A549 (cell line): ENCODE results near the gene TDRD1. TPM values are rescaled to one million over a fixed set of nuclear protein-coding genes. Genes with fewer than 3 reads are reported as not detected.
A peak's percentile ranks its signal among the peaks of the same experiment; 100 is the strongest.

ENCODE experiments used
- ATAC-seq, 2 experiments: fragments of 200-7000 bp in 1 of 2; fragments of >200 bp in 1 of 2; cut with Nextera tagmentation in 1 of 2; cut with Tn5 transposase in 1 of 2; 3 replicates each; pipeline versions ENCODE4 v1.8.0 to v1.9.1; 2018 to 2020; ENCODE audit warnings: mild to moderate bottlenecking in 1 of 2, moderate library complexity in 1 of 2
- CTCF ChIA-PET: fragments of 300-600 bp; sonication (Branson Sonifier 250); formaldehyde crosslinking; extraction: SDS; loops from one replicate; lab custom pipeline; 2021; ENCODE audit warnings: antibody characterized with exemption, inconsistent platforms; lab: Yijun Ruan, JAX
- POLR2A ChIA-PET: fragments of 350-600 bp; formaldehyde crosslinking; extraction: SDS; loops from one replicate; lab custom pipeline; 2021; ENCODE audit warnings: antibody characterized with exemption, inconsistent platforms; lab: Yijun Ruan, JAX
- DNase-seq, 2 experiments: peaks; one replicate each; pipeline versions ENCODE4 v3.0.0 to v3.0.0-alpha.2; 2011 to 2016; ENCODE audit warnings: low read depth in 1 of 2, low spot score in 1 of 2
- FAIRE-seq: peaks from 2 replicates; lab custom pipeline; 2011; peaks lifted over from hg19 to GRCh38; lab: Jason Lieb, UNC
- H3K27ac ChIP-seq, 2 experiments: fragments of >200 bp; sonication (Bioruptor Twin); formaldehyde crosslinking; 3 replicates each; pipeline ENCODE4 v1.5.1; 2016 to 2017
- H3K4me1 ChIP-seq: fragments of >200 bp; sonication (Bioruptor Twin); formaldehyde crosslinking; 3 replicates; pipeline ENCODE4 v1.6.1; 2016
- H3K4me2 ChIP-seq: fragments of >200 bp; sonication (Bioruptor Twin); formaldehyde crosslinking; 3 replicates; pipeline ENCODE4 v1.6.1; 2016
- H3K4me3 ChIP-seq: fragments of >200 bp; sonication (Bioruptor Twin); formaldehyde crosslinking; 3 replicates; pipeline ENCODE4 v1.5.1; 2016
- H3K9me3 ChIP-seq: fragments of >200 bp; sonication (Bioruptor Twin); formaldehyde crosslinking; 3 replicates; pipeline ENCODE4 v1.6.1; 2016
- BHLHE40 ChIP-seq: IDR thresholded peaks from 2 replicates; pipeline ENCODE4 v1.6.1; 2012; ENCODE audit warnings: low read depth, low read length, inconsistent platforms
- CBX8 ChIP-seq: fragments of 200-600 bp; sonication (generic); IDR thresholded peaks from 2 replicates; pipeline ENCODE4 v1.6.1; 2016
- CEBPB ChIP-seq, 2 experiments: fragments of >200 bp in 1 of 2; sonication (Bioruptor Twin) in 1 of 2; formaldehyde crosslinking in 1 of 2; IDR thresholded peaks; 2 replicates each; pipeline ENCODE4 v1.6.1; 2012 to 2016
- CHD2 ChIP-seq: fragments of 150-350 bp; IDR thresholded peaks from 2 replicates; pipeline ENCODE4 v1.6.1; 2014; ENCODE audit warnings: low read length; ENCODE audit not compliant: partially characterized antibody
- CHD4 ChIP-seq: fragments of 200-600 bp; sonication (generic); IDR thresholded peaks from 2 replicates; pipeline ENCODE4 v1.6.1; 2016; ENCODE audit warnings: antibody characterized with exemption, mild to moderate bottlenecking, borderline replicate concordance
- EHMT2 ChIP-seq: fragments of 200-600 bp; sonication (generic); IDR thresholded peaks from 2 replicates; pipeline ENCODE4 v1.6.1; 2016; ENCODE audit warnings: antibody characterized with exemption, low read depth, mild to moderate bottlenecking, moderate library complexity
- FOSB ChIP-seq: fragments of 250-450 bp; sonication (Bioruptor Pico); IDR thresholded peaks from 2 replicates; pipeline ENCODE4 v1.5.0; 2020; ENCODE audit warnings: mild to moderate bottlenecking, moderate library complexity
- FOSL2 ChIP-seq, 2 experiments: fragments of 450-650 bp in 1 of 2; fragments of >200 bp in 1 of 2; sonication (Bioruptor Twin) in 1 of 2; formaldehyde crosslinking; IDR thresholded peaks; 2 replicates each; pipeline versions ENCODE4 v1.5.0 to v1.6.1; 2016 to 2020; ENCODE audit warnings: mild to moderate bottlenecking in 1 of 2, moderate library complexity in 1 of 2
- FOXS1 ChIP-seq: fragments of 250-450 bp; sonication (Bioruptor Pico); IDR thresholded peaks from 2 replicates; pipeline ENCODE4 v1.5.0; 2020; ENCODE audit warnings: mild to moderate bottlenecking, moderate library complexity
- HDAC2 ChIP-seq: fragments of 200-600 bp; sonication (generic); IDR thresholded peaks from 2 replicates; pipeline ENCODE4 v1.6.1; 2016
- JUN ChIP-seq, 2 experiments: fragments of >200 bp; sonication (Bioruptor Twin); formaldehyde crosslinking; IDR thresholded peaks; 2 replicates in 1 of 2; 3 replicates in 1 of 2; pipeline ENCODE4 v1.6.1; 2016 to 2017
- KDM1A ChIP-seq: fragments of 200-600 bp; sonication (generic); IDR thresholded peaks from 2 replicates; pipeline ENCODE4 v1.6.1; 2016; ENCODE audit warnings: low read depth, mild to moderate bottlenecking
- KDM5A ChIP-seq: fragments of 200-600 bp; sonication (generic); IDR thresholded peaks from 2 replicates; pipeline ENCODE4 v1.6.1; 2016; ENCODE audit warnings: antibody characterized with exemption, mild to moderate bottlenecking
- MAFK ChIP-seq: fragments of 450-650 bp; IDR thresholded peaks from 2 replicates; pipeline ENCODE4 v1.6.1; 2014; ENCODE audit not compliant: partially characterized antibody
- MAZ ChIP-seq: fragments of 150-350 bp; IDR thresholded peaks from 2 replicates; pipeline ENCODE4 v1.6.1; 2014; ENCODE audit warnings: antibody characterized with exemption, low read depth, low read length, borderline replicate concordance
- MYC ChIP-seq: IDR thresholded peaks from 2 replicates; pipeline ENCODE4 v1.6.1; 2012; ENCODE audit warnings: mild to moderate bottlenecking, inconsistent platforms, low read length, improper control_type of control experiment, borderline replicate concordance
- NPAS2 ChIP-seq: fragments of 250-450 bp; sonication (Bioruptor Pico); IDR thresholded peaks from 2 replicates; pipeline ENCODE4 v1.8.0; 2022; ENCODE audit warnings: mild to moderate bottlenecking, moderate library complexity, borderline replicate concordance
- NR3C1 ChIP-seq: fragments of >200 bp; sonication (Bioruptor Twin); formaldehyde crosslinking; IDR thresholded peaks from 3 replicates; pipeline ENCODE4 v1.6.1; 2017
- PHF8 ChIP-seq: fragments of 200-600 bp; sonication (generic); IDR thresholded peaks from 2 replicates; pipeline ENCODE4 v1.6.1; 2016; ENCODE audit warnings: low read depth, mild to moderate bottlenecking, antibody characterized with exemption, moderate library complexity, borderline replicate concordance
- POLR2AphosphoS2 ChIP-seq: conservative IDR thresholded peaks from 2 replicates; pipeline ENCODE4 v1.6.1; 2012; ENCODE audit warnings: low read length, improper control_type of control experiment, inconsistent platforms
- RAD21 ChIP-seq, 2 experiments: fragments of >200 bp in 1 of 2; sonication (Bioruptor Twin) in 1 of 2; formaldehyde crosslinking in 1 of 2; IDR thresholded peaks in 1 of 2; conservative IDR thresholded peaks in 1 of 2; 2 replicates in 1 of 2; 3 replicates in 1 of 2; pipeline ENCODE4 v1.6.1; 2012 to 2018; ENCODE audit warnings: inconsistent platforms in 1 of 2
- RCOR1 ChIP-seq: fragments of 150-350 bp; IDR thresholded peaks from 2 replicates; pipeline ENCODE4 v1.6.1; 2014; ENCODE audit warnings: antibody characterized with exemption, low read length, low read depth
- RFX5 ChIP-seq: fragments of 450-650 bp; IDR thresholded peaks from 2 replicates; pipeline ENCODE4 v1.7.1; 2014; ENCODE audit warnings: antibody characterized with exemption, mild to moderate bottlenecking, moderate library complexity
- SREBF2 ChIP-seq: fragments of 450-650 bp; IDR thresholded peaks from 2 replicates; pipeline ENCODE4 v1.6.1; 2014; ENCODE audit warnings: mild to moderate bottlenecking, moderate library complexity
- TFCP2L1 ChIP-seq: fragments of 250-450 bp; sonication (Bioruptor Pico); IDR thresholded peaks from 2 replicates; pipeline ENCODE4 v1.5.0; 2021; ENCODE audit warnings: mild to moderate bottlenecking
- TP53 ChIP-seq: fragments of 250-450 bp; sonication (Bioruptor Pico); IDR thresholded peaks from 2 replicates; pipeline ENCODE4 v1.5.0; 2021; ENCODE audit warnings: mild to moderate bottlenecking, moderate library complexity
- ZFP36 ChIP-seq: fragments of 450-650 bp; IDR thresholded peaks from 2 replicates; pipeline ENCODE4 v1.6.1; 2014; ENCODE audit warnings: borderline replicate concordance; ENCODE audit not compliant: partially characterized antibody
- ZNF302 ChIP-seq: fragments of 250-450 bp; sonication (Bioruptor Pico); IDR thresholded peaks from 2 replicates; pipeline ENCODE4 v1.9.0; 2021; ENCODE audit warnings: inconsistent platforms, mild to moderate bottlenecking, moderate library complexity
- ZSCAN20 ChIP-seq: fragments of 250-450 bp; sonication (Bioruptor Pico); IDR thresholded peaks from 2 replicates; pipeline ENCODE4 v1.8.0; 2022; ENCODE audit warnings: mild to moderate bottlenecking, moderate library complexity
- WGBS: methylation state at CpG from one replicate; pipeline ENCODE4 v1.1.6; 2017; ENCODE audit errors: missing lambda C conversion rate; 5-methylcytosine and 5-hydroxymethylcytosine counted together
- polyA plus RNA-seq, 4 experiments: library from polyadenylated mRNA; depleted of rRNA in 3 of 4; stranded (reverse); fragments of >200 nt; fragmentation: RNase III in 1 of 4; extraction: RNeasy Plus Mini Kit Qiagen cat#74134 plus additional on column Dnase treatment in 1 of 4; gene quantifications; 2 replicates in 3 of 4; 3 replicates in 1 of 4; pipeline ENCODE4 v1.2.3, GENCODE V29; 2011 to 2017
- TF ChIP-seq, protein P1 (sequence below): fragments of >200 bp; sonication (Bioruptor Twin); formaldehyde crosslinking; IDR thresholded peaks from 2 replicates; pipeline ENCODE4 v1.6.1; 2016
- TF ChIP-seq, protein P2 (sequence below): fragments of >200 bp; sonication (Bioruptor Twin); formaldehyde crosslinking; IDR thresholded peaks from 3 replicates; pipeline ENCODE4 v1.5.1; 2016
- TF ChIP-seq, protein P3 (sequence below): IDR thresholded peaks from 2 replicates; pipeline ENCODE4 v1.6.1; 2012; ENCODE audit warnings: low read depth, borderline replicate concordance
- TF ChIP-seq, protein P4 (sequence below): IDR thresholded peaks from 2 replicates; pipeline ENCODE4 v1.6.1; 2012
- TF ChIP-seq, protein P5 (sequence below): fragments of 150-350 bp; IDR thresholded peaks from 2 replicates; pipeline ENCODE4 v1.6.1; 2014; ENCODE audit warnings: low read depth, mild to moderate bottlenecking, low read length
- TF ChIP-seq, protein P6 (sequence below): fragments of 250-450 bp; sonication (Bioruptor Pico); IDR thresholded peaks from 2 replicates; pipeline ENCODE4 v1.5.0; 2021; ENCODE audit warnings: mild to moderate bottlenecking, moderate library complexity, borderline replicate concordance

The TDRD1 gene
- polyA plus RNA-seq, 2 of the 4 experiments (the other 2 are of a cell fraction) = not detected

DNA sequence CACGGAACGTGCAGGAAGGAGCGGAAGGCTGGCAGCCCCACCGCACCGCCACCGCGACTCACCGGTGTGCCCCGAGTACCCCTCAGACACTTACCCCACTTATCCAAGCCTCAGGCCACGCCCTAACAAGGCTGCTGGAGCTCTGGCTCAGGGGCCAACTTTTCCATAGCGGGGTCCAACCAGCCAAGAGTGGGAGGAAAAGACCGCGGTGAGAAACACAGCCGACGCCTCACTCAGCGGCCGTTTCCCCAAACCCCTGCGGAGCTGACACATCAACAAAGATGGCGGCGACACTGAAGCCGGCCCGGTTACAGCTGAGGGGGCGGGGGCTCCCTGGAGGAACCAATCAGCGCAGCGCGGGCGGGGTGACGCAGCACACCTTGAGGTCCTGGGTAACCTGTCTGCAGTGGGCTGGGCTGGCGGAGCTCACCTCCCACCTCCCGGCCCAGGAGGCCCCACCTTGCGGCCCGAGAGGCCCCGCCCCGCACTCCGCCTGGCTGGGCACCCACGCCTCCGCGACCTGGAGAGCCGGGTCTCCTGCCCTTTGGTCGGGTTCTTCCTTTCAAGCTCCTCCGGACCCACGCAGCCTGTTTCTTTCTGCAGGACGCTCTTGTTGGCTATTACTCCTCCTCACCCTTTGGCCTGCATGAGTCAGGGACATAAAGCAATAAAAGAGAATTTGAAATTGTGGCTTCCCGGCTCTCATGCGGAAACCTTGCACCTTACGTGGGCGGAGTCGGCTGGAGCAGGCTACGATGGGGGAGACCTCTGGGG, 5.0 kb upstream of the TDRD1 start, which contains the start of gene CCDC186:
Gene CCDC186, minus strand, starts transcription at position 283 of the 774 bp plus-strand sequence. CDS start 10,935 bp downstream, outside the sequence.
- ATAC-seq = peak; percentile 99 to 100
- CTCF ChIA-PET = interaction anchor here (1.1 to 1.2 kb wide), 2 partner anchors 9 to 647 kb away, joined by 3 read pairs; no protein-coding TSS in a partner anchor
- peak; percentile 95 for DNase-seq
- peak within 1 kb of the TSS; percentile 83 to 91 for H3K27ac ChIP-seq
- H3K4me2 ChIP-seq = peak within 1 kb of the TSS; percentile 83
- no peak for FAIRE-seq
- no peaks in the 10 kb centered on the region; the same call in 2 of the 3 replicates for H3K9me3 ChIP-seq
- H3K4me1 ChIP-seq = peaks cover 18% of the 10 kb centered on the region; the same call in 1 of the 3 replicates
- WGBS = 2% methylated on average over 22 of the region's 49 CpGs
- H3K4me3 ChIP-seq = peak within 1 kb of the TSS; percentile 86
- POLR2A ChIA-PET = interaction anchor here (0.9 to 1.4 kb wide), 4 partner anchors 18 to 648 kb away, joined by 3 to 4 read pairs (median 4); partner anchors contain the start of gene FHIP2A
- TF ChIP-seq KDM5A (no peak), JUN (IDR thresholded peaks at IDR 0.05) (peak in 1 of 2 experiments; percentile 51; a peak in 1 of 5 replicates), BHLHE40 (no peak), FOXS1 (CRISPR knock-in tag) (no peak), RFX5 (peak; percentile 75; the same call in 1 of the 2 replicates), EHMT2 (no peak), HDAC2 (no peak), RAD21 (conservative IDR thresholded peaks at IDR 0.05 in 1 of 2, IDR thresholded peaks at IDR 0.05 in 1 of 2) (no peak), SREBF2 (no peak), FOSL2 (IDR thresholded peaks at IDR 0.05) (no peak), FOSL2 (CRISPR knock-in tag; IDR thresholded peaks at IDR 0.05) (peak; percentile 18; the same call in 1 of the 2 replicates), CBX8 (no peak), FOSB (CRISPR knock-in tag) (no peak), CHD2 (no peak), POLR2AphosphoS2 (no peak), NR3C1 (no peak), NPAS2 (CRISPR knock-in tag) (no peak), RCOR1 (no peak), PHF8 (peak; percentile 56; the same call in 1 of the 2 replicates), CHD4 (no peak), TP53 (CRISPR knock-in tag) (no peak), KDM1A (no peak), MYC (no peak; the same call in 1 of the 2 replicates), TFCP2L1 (CRISPR knock-in tag) (no peak), ZSCAN20 (CRISPR knock-in tag) (no peak), ZNF302 (CRISPR knock-in tag) (no peak), ZFP36 (no peak), MAFK (peak; percentile 52), CEBPB (IDR thresholded peaks at IDR 0.05) (no peak), MAZ (no peak)
- TF ChIP-seq, protein P1, sequence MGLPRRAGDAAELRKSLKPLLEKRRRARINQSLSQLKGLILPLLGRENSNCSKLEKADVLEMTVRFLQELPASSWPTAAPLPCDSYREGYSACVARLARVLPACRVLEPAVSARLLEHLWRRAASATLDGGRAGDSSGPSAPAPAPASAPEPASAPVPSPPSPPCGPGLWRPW = no peak
- TF ChIP-seq, protein P2, sequence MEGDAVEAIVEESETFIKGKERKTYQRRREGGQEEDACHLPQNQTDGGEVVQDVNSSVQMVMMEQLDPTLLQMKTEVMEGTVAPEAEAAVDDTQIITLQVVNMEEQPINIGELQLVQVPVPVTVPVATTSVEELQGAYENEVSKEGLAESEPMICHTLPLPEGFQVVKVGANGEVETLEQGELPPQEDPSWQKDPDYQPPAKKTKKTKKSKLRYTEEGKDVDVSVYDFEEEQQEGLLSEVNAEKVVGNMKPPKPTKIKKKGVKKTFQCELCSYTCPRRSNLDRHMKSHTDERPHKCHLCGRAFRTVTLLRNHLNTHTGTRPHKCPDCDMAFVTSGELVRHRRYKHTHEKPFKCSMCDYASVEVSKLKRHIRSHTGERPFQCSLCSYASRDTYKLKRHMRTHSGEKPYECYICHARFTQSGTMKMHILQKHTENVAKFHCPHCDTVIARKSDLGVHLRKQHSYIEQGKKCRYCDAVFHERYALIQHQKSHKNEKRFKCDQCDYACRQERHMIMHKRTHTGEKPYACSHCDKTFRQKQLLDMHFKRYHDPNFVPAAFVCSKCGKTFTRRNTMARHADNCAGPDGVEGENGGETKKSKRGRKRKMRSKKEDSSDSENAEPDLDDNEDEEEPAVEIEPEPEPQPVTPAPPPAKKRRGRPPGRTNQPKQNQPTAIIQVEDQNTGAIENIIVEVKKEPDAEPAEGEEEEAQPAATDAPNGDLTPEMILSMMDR = no peak
- TF ChIP-seq, protein P3, sequence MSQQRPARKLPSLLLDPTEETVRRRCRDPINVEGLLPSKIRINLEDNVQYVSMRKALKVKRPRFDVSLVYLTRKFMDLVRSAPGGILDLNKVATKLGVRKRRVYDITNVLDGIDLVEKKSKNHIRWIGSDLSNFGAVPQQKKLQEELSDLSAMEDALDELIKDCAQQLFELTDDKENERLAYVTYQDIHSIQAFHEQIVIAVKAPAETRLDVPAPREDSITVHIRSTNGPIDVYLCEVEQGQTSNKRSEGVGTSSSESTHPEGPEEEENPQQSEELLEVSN = no peak
- TF ChIP-seq, protein P4, sequence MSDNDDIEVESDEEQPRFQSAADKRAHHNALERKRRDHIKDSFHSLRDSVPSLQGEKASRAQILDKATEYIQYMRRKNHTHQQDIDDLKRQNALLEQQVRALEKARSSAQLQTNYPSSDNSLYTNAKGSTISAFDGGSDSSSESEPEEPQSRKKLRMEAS = peak; percentile 25
- TF ChIP-seq, protein P5, sequence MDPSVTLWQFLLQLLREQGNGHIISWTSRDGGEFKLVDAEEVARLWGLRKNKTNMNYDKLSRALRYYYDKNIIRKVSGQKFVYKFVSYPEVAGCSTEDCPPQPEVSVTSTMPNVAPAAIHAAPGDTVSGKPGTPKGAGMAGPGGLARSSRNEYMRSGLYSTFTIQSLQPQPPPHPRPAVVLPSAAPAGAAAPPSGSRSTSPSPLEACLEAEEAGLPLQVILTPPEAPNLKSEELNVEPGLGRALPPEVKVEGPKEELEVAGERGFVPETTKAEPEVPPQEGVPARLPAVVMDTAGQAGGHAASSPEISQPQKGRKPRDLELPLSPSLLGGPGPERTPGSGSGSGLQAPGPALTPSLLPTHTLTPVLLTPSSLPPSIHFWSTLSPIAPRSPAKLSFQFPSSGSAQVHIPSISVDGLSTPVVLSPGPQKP = no peak
- TF ChIP-seq, protein P6, sequence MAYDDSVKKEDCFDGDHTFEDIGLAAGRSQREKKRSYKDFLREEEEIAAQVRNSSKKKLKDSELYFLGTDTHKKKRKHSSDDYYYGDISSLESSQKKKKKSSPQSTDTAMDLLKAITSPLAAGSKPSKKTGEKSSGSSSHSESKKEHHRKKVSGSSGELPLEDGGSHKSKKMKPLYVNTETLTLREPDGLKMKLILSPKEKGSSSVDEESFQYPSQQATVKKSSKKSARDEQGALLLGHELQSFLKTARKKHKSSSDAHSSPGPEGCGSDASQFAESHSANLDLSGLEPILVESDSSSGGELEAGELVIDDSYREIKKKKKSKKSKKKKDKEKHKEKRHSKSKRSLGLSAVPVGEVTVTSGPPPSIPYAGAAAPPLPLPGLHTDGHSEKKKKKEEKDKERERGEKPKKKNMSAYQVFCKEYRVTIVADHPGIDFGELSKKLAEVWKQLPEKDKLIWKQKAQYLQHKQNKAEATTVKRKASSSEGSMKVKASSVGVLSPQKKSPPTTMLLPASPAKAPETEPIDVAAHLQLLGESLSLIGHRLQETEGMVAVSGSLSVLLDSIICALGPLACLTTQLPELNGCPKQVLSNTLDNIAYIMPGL (CRISPR knock-in tag) = no peak
